Nephron progenitor cell (in vitro differentiated cells): ENCODE data around the gene KLHL35.

Experiments
- DNase-seq: peaks from one replicate; pipeline ENCODE4 v3.0.0; 2021
- H3K27ac Mint-ChIP-seq: 2 replicates; pipeline ENCODE4 v1.8.0; 2021; ENCODE audit warnings: mild to moderate bottlenecking, moderate library complexity, mixed read lengths
- H3K27me3 Mint-ChIP-seq: 2 replicates; pipeline ENCODE4 v1.8.0; 2021; ENCODE audit warnings: mild to moderate bottlenecking, low read depth, mixed read lengths; ENCODE audit not compliant: poor library complexity
- H3K36me3 Mint-ChIP-seq: 2 replicates; pipeline ENCODE4 v1.8.0; 2021; ENCODE audit warnings: low read depth, mixed read lengths
- H3K4me1 Mint-ChIP-seq: 2 replicates; pipeline ENCODE4 v1.8.0; 2021; ENCODE audit warnings: mixed read lengths
- H3K4me3 Mint-ChIP-seq: 2 replicates; pipeline ENCODE4 v1.8.0; 2021; ENCODE audit warnings: mild to moderate bottlenecking, moderate library complexity, mixed read lengths
- H3K9me3 Mint-ChIP-seq: 2 replicates; pipeline ENCODE4 v1.8.0; 2021; ENCODE audit warnings: mild to moderate bottlenecking, moderate library complexity, mixed read lengths
- TF ChIP-seq, protein P1 (sequence below): fragments of 200-600 bp; sonication (generic); IDR thresholded peaks from 2 replicates; pipeline ENCODE4 v1.5.0; 2021; ENCODE audit warnings: antibody characterized with exemption

Gene KLHL35

DNA sequence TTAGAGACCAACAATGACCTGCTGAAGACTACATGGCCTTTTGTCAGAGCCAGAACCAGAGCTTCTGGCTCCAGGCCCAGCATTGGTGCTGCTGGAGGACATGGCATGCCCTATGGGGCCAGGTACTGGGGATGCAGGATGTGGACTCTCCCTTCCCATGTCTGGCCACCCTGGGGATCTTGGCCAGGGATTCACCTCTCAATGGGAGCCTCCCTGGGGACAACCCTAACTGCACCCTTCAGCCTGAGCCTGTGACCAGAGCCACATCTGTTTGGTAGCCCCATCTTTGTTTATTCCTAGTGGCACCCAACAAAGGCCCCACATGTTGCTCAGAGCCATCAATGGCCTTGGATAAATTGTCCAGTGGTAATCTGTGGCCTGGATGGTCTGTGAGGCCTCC, 5.8 kb downstream of the KLHL35 start:
- peaks cover 28% of the 10 kb centered on the region for H3K4me1 Mint-ChIP-seq
- TF ChIP-seq, protein P1, sequence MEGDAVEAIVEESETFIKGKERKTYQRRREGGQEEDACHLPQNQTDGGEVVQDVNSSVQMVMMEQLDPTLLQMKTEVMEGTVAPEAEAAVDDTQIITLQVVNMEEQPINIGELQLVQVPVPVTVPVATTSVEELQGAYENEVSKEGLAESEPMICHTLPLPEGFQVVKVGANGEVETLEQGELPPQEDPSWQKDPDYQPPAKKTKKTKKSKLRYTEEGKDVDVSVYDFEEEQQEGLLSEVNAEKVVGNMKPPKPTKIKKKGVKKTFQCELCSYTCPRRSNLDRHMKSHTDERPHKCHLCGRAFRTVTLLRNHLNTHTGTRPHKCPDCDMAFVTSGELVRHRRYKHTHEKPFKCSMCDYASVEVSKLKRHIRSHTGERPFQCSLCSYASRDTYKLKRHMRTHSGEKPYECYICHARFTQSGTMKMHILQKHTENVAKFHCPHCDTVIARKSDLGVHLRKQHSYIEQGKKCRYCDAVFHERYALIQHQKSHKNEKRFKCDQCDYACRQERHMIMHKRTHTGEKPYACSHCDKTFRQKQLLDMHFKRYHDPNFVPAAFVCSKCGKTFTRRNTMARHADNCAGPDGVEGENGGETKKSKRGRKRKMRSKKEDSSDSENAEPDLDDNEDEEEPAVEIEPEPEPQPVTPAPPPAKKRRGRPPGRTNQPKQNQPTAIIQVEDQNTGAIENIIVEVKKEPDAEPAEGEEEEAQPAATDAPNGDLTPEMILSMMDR = no peak
- peaks cover 42% of the 10 kb centered on the region for H3K36me3 Mint-ChIP-seq
- peaks cover 22% of the 10 kb centered on the region for H3K9me3 Mint-ChIP-seq
- no peak for DNase-seq
- no peak overlapping the region for H3K27ac Mint-ChIP-seq
- H3K27me3 Mint-ChIP-seq = peaks cover 63% of the 10 kb centered on the region
- H3K4me3 Mint-ChIP-seq = no peak overlapping the region

DNA sequence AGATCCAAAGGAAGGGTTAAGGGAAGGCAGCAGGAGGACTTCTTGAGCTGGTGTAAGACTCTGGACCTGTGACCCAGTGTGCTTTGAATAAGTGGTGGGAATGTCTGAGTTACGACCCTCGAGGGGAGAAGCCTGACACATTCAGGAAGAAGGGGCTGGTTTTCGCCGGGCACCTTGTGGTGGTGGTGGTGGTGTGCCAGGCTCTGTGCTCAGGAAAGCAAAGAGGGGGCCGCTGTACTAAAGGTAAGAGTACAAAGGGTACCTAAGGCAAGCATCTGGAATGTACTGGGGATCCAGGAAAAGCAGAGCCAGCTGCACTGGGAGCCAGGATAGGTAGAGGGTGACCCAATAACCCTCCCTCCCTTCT, 6.3 kb downstream of the KLHL35 start:
- H3K27me3 Mint-ChIP-seq = peaks cover 58% of the 10 kb centered on the region
- no peak overlapping the region for H3K4me3 Mint-ChIP-seq
- H3K4me1 Mint-ChIP-seq = peaks cover 25% of the 10 kb centered on the region
- peaks cover 47% of the 10 kb centered on the region for H3K36me3 Mint-ChIP-seq
- peaks cover 22% of the 10 kb centered on the region for H3K9me3 Mint-ChIP-seq
- H3K27ac Mint-ChIP-seq = no peak overlapping the region
- TF ChIP-seq, protein P1 = no peak
- no peak for DNase-seq

DNA sequence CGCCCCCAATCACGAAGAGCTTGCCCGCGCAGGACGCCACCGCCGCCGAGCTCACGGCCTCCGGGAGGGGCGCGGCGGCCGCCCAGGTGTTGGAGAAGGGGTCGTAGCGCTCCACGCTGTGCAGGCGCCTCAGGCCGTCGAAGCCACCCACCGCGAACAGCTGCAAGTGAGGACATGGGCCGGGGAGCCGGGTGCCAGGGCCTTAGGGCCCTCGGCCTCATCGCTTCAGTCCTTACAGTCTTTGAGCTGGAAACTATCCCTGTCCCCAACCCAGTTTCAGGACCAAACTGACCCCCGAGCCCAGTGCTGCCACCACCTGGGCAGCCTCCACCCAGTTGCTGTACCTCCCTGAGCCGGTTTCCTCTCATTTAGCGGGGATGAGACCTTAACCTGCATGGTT, 7.6 kb downstream of the KLHL35 start:
- H3K9me3 Mint-ChIP-seq = peaks cover 19% of the 10 kb centered on the region
- H3K27ac Mint-ChIP-seq = no peak overlapping the region
- H3K36me3 Mint-ChIP-seq = peaks cover 50% of the 10 kb centered on the region
- peaks cover 45% of the 10 kb centered on the region for H3K27me3 Mint-ChIP-seq
- TF ChIP-seq, protein P1 = no peak
- peaks cover 17% of the 10 kb centered on the region for H3K4me1 Mint-ChIP-seq
- no peak overlapping the region for H3K4me3 Mint-ChIP-seq
- DNase-seq = no peak

DNA sequence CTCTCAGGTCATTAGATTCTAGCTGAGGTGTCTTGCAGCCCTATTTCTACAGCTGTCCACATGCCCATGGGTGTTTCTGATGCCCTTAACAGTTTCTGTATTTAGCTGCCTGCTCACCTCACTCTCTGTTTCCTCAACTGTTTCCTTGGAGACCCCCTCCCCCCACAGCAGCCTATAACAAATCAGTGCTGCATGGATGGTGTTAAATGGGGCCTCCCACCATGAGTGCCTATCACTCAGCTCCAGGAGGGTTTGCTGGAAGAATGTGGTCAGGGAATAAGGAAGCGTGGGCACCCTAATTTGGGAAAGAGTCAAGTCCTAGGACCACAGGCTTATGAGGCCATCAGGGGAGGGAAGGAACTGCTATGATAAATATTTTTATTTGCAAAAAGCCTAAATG, 8.6 kb downstream of the KLHL35 start:
- Mint-ChIP-seq H3K4me3 (no peak overlapping the region), H3K27ac (no peak overlapping the region), H3K27me3 (peaks cover 41% of the 10 kb centered on the region), H3K36me3 (peaks cover 49% of the 10 kb centered on the region), H3K4me1 (peaks cover 16% of the 10 kb centered on the region), H3K9me3 (peaks cover 17% of the 10 kb centered on the region)
- DNase-seq = no peak
- TF ChIP-seq, protein P1 = no peak

DNA sequence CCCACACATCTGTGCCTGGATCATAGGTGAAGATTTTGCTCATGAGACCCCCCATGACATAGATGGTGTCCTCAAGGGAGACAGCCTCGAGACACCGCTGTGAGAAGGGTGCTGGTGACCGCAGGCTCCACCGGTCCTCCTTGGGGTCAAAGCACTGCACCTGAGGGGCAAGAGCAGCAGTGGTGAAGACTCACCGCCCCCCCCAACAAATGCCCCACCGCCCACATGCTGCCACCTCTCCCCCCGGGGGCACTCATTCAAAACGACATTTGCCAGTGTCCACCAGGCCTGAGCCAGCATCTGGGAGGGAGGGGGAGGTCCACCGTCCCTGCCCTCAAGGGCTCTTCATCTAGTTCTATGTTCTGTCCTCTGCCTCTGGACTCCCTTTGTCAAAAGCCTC, 9.3 kb downstream of the KLHL35 start:
- Mint-ChIP-seq H3K27me3 (peaks cover 35% of the 10 kb centered on the region), H3K4me1 (peaks cover 16% of the 10 kb centered on the region), H3K9me3 (peaks cover 10% of the 10 kb centered on the region), H3K4me3 (no peak overlapping the region), H3K36me3 (peaks cover 43% of the 10 kb centered on the region), H3K27ac (no peak overlapping the region)
- TF ChIP-seq, protein P1 = no peak
- DNase-seq = no peak

DNA sequence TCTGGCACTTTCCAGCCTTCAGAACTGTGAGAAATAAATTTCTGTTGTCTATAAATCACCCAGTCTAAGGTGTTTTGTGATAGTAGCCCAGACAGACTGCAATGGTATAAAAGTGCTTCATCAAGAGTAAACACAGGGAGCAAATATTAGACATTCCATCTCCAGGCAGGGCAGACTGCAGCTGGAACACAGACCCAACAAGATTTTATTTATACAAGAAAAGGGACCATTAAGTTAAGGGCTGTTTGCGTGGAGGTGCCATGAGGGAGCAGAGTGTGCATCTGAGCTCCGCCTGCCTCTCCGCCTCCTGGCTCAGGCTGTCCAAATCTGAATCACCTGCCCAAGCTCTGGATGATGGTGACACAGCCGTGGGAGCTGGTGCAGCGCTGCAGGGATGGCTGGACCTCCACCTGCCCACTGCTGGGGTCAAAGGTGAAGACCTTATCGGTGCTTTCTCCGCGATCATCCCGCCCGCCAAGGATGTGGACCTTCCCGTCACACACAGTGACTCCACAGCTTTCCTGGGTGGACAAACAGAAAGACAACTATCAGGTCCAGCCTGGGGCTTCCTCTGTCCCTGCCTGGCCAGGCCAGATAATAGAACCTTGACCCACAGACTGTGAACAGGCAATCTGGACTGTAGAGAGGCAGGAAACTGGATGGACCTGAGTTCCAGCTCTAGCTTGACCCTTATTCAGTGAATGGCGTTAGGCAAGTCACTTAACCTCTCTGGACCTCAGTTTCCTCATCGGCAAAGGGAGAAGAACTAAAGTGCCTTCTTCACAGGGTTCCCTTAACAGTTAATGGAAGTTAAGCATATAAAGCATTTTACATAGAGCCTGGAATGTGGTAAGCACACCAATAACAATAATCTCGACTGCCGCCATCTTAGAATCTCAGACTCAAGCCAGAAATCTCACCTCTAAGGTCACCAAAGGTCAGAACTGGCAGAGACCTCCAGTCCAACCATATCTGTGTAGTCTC, 10.5 kb downstream of the KLHL35 start:
- Mint-ChIP-seq H3K4me1 (peaks cover 16% of the 10 kb centered on the region), H3K27me3 (peaks cover 23% of the 10 kb centered on the region), H3K9me3 (no peaks in the 10 kb centered on the region), H3K27ac (no peak overlapping the region), H3K4me3 (no peak overlapping the region), H3K36me3 (peaks cover 35% of the 10 kb centered on the region)
- DNase-seq = no peak
- TF ChIP-seq, protein P1 = no peak
